Astrocyte of the spinal cord (primary cell): ENCODE results near the gene SEMA3C.

ENCODE experiments used
- DNase-seq: peaks from one replicate; pipeline ENCODE4 v3.0.0; 2011; ENCODE audit warnings: low read depth, low spot score
- H3K4me3 ChIP-seq: 2 replicates; pipeline ENCODE4 v1.5.1; 2011; ENCODE audit warnings: low read depth, mild to moderate bottlenecking, low read length, moderate library complexity
- CTCF ChIP-seq: IDR thresholded peaks from 2 replicates; pipeline ENCODE4 v1.5.1; 2012; ENCODE audit warnings: low read depth, mild to moderate bottlenecking, low read length, inconsistent platforms
- in situ Hi-C: cut with HindIII; loops from 2 replicates; pipeline ENCODE4 v1.10.0; 2017; ENCODE audit warnings: low sequenced_read_pairs

Gene SEMA3C

DNA sequence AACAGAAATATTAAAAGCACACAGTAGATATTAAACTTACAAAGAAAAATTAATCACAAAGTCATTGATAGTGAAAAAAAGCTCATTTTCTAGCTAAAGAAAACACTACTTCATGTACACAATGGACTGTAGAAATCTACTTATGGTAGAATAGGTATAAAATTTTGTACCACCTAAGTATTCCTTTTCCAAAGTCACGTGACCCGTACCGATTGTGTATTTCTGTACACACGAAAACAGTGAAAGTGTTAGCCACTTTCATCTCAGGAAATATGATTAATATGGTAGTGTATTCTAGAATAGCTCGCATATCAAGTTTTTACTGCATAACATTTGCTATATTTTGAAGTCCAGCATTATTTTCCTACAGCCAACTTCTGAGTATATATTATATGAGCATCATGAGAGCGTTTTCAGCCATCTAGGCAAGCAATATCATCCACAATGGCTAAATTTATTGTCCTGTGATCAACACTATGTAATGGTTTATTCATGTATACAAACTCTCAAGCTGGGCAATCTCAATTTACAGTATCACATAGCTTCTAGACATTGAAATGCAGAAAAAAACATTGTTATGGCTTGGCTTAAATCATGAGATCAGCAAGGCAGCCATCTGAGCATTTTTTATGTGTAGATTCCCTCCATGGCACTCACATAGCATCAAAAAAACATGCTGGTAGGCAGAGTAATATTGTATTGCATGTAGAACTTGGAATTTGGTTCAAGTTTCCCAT, 165.7 kb downstream of the SEMA3C start:
- H3K4me3 ChIP-seq, result no peak overlapping the region
- TF ChIP-seq CTCF, result no peak
- in situ Hi-C loops, result no loop called here
- no peak for DNase-seq

DNA sequence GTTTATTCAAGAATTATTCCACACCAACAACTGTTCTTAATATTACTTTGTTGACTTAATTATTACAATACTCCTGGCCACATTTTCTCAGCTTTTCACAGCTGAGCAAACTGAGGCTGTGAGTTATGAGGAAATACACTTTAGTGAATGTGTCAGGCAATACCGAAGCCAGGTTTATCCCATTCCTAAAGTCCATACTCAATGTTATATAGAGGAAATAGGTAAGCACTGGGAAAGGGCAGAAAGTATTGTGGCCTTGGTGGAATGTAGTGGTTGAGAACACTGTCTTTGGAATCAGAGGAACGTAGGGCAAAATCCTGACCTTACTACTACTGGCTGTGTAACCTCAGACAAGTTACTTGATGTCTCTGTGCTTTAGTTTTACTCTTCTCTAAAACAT, 169.6 kb downstream of the SEMA3C start:
- no peak overlapping the region for H3K4me3 ChIP-seq
- in situ Hi-C loops, result no loop called here
- TF ChIP-seq CTCF, result no peak
- DNase-seq, result peak; percentile 55

DNA sequence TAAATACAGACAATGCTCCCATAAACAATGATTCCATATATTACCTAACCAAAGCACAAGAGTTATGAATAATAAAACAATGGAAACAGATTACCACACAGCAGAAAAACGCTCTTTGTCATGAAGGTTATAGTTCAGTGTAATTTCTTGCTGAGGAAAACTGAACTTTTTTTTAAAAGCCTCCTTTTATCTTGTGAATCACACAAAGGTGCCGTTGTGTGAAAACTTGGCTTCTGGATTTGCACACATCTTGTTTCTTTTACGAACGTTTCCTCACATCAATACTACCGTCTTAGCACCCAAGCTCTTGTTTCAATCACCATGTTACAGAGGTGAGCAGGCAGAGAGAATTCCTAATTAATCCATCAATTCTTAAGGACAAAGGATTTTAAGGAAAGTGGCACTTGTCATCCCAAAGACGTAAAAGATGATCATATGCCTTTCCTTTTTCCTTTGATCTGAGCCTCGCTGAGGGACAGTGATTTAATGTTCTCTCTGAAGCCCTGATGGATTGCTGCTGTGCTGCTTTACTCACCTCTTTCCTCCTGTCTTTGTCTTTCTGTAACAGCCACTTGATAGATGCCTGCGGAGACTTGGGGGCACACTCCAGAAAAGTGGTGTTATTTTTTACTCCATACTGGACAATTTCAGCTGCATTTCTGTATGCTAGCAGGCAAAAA, 170.3 kb downstream of the SEMA3C start:
- peak; percentile 53 for DNase-seq
- TF ChIP-seq CTCF, result no peak
- in situ Hi-C loops, result no loop called here
- no peak overlapping the region for H3K4me3 ChIP-seq

DNA sequence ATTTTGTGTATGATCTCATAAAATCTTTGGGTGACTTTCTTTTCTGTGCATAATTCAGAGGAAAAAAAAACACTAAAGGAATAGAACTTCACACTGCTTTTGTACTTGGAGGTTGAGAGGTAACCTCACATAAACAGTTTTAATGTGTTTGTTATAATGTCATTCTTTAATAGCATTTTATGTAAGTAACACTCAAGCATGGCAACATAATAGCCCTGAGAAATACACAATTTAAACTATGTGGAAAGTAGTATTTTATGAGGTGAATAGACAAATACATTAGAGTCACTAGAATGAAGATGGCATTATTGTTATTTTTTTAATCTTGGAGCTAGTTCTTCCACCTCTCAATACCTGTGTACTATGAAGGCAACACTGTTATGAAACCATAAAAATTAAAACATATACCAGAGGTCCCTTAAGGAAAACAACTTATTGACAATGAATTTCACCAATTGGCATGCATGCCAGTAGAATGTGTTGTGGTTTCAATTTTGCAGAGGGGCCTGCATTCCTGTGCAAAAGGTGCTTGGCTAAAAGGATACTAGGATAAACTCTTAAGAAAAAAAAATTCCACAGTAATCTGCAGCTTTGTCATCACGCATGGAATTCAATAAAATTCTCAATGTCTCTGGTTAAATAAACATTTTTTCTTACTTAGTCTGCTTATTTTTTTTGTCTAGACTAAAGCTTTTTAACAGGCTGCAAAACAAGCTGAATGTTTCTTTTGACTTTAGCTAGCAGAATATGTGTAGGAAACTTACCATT, 177.9 kb downstream of the SEMA3C start:
- H3K4me3 ChIP-seq, result no peak overlapping the region
- peak; percentile 78 for DNase-seq
- in situ Hi-C loops, result no loop called here
- no peak for TF ChIP-seq CTCF

- no peak for TF ChIP-seq CTCF
- no peak for DNase-seq
- H3K4me3 ChIP-seq, result no peak overlapping the region
- in situ Hi-C loops, result no loop called here
Measured at GRCh38 chr7:80736371-80737125, 182.3 kb downstream of the SEMA3C start.

- in situ Hi-C loops, result no loop called here
- no peak for DNase-seq
- H3K4me3 ChIP-seq, result no peak overlapping the region
- no peak for TF ChIP-seq CTCF
Measured at GRCh38 chr7:80735330-80735729, 183.5 kb downstream of the SEMA3C start.
